ENCODE data around the gene KNTC1. TPM values are rescaled to one million over a fixed set of nuclear protein-coding genes. Genes with fewer than 3 reads are reported as not detected.

Gene KNTC1
- total RNA-seq, 2 experiments from 2014 or later = 170 to 195 TPM

DNA sequence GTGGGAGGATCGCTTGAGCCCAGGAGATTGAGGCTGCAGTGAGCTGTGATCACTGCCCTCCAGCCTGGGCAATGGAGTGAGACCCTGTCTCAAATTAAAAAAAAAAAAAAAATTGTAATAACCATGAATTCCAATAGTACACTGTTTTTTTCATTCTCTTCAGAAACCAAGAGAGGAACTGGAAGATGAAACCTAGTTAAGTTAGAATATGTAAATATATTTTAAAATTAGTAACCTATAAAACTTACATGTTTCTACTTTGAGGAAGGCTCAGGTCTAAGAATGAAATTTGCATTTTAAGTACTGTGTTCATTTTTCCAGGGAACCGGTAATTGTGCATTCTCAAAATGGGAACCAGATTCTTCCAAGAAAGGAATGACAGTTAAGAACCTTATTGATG, 18.8 kb downstream of the KNTC1 start:
- peaks cover 5% of the 10 kb centered on the region; the same call in 1 of the 2 replicates for H3K79me2 ChIP-seq (ENCODE audit: insufficient read depth, low read depth, low read length)
- H3K4me2 ChIP-seq (ENCODE audit: low read length) = peak overlapping the region; percentile 14; the same call in 1 of the 2 replicates
- no peak overlapping the region for H2AFZ ChIP-seq (ENCODE audit: low read length)
- ChIA-PET POLR2A (no interaction called here), CTCF (ENCODE audit: unreplicated experiment) (no interaction called here)
- peaks cover 20% of the 10 kb centered on the region for H3K4me1 ChIP-seq (ENCODE audit: insufficient read depth, low read length, poor library complexity, severe bottlenecking)
- no peaks in the 10 kb centered on the region for H4K20me1 ChIP-seq (ENCODE audit: insufficient read depth, low read length)
- intact Hi-C loops (cut with micrococcal nuclease; ENCODE audit: unreplicated experiment) = no loop called here
- no peak for TF ChIP-seq EZH2phosphoT487 (IDR thresholded peaks at IDR 0.05; ENCODE audit: borderline replicate concordance, low read depth, low read length)
- TF ChIP-seq, protein P1, sequence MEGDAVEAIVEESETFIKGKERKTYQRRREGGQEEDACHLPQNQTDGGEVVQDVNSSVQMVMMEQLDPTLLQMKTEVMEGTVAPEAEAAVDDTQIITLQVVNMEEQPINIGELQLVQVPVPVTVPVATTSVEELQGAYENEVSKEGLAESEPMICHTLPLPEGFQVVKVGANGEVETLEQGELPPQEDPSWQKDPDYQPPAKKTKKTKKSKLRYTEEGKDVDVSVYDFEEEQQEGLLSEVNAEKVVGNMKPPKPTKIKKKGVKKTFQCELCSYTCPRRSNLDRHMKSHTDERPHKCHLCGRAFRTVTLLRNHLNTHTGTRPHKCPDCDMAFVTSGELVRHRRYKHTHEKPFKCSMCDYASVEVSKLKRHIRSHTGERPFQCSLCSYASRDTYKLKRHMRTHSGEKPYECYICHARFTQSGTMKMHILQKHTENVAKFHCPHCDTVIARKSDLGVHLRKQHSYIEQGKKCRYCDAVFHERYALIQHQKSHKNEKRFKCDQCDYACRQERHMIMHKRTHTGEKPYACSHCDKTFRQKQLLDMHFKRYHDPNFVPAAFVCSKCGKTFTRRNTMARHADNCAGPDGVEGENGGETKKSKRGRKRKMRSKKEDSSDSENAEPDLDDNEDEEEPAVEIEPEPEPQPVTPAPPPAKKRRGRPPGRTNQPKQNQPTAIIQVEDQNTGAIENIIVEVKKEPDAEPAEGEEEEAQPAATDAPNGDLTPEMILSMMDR (conservative IDR thresholded peaks at IDR 0.05; ENCODE audit: low read length) = no peak
- H3K9me3 ChIP-seq (ENCODE audit: low read length) = no peaks in the 10 kb centered on the region
- BruUV-seq (replicated peaks) = no TSS peak
- H3K27ac ChIP-seq (ENCODE audit: low read depth, low read length, poor library complexity, severe bottlenecking) = no peak overlapping the region
- DNase-seq (ENCODE audit: low spot score) = no peak
- H3K4me3 ChIP-seq (ENCODE audit: low read depth, low read length, poor library complexity, severe bottlenecking) = no peak overlapping the region
- peaks cover 98% of the 10 kb centered on the region for H3K36me3 ChIP-seq (ENCODE audit: insufficient read depth, low read length)
- no peaks in the 10 kb centered on the region for H3K9me2 ChIP-seq (ENCODE audit: insufficient read depth, low read length)

GRCh38 chr12:122547330-122547729, 20.3 kb downstream of the KNTC1 start:
- POLR2A ChIA-PET = interaction anchor here (0.6 to 4.7 kb wide), 2 partner anchors 9 to 72 kb away, joined by 6 to 25 read pairs; no protein-coding TSS in a partner anchor

More at GRCh38 chr12:122547330-122547729, 20.3 kb downstream of the KNTC1 start:
- Histone ChIP-seq H3K4me2 (ENCODE audit: low read length) (no peak overlapping the region), H3K9me2 (ENCODE audit: insufficient read depth, low read length) (no peaks in the 10 kb centered on the region), H3K4me1 (ENCODE audit: insufficient read depth, low read length, poor library complexity, severe bottlenecking) (peaks cover 20% of the 10 kb centered on the region), H3K9me3 (ENCODE audit: low read length) (no peaks in the 10 kb centered on the region), H3K79me2 (ENCODE audit: insufficient read depth, low read depth, low read length) (peaks cover 5% of the 10 kb centered on the region; the same call in 1 of the 2 replicates), H3K27ac (ENCODE audit: low read depth, low read length, poor library complexity, severe bottlenecking) (no peak overlapping the region), H4K20me1 (ENCODE audit: insufficient read depth, low read length) (no peaks in the 10 kb centered on the region), H3K4me3 (ENCODE audit: low read depth, low read length, poor library complexity, severe bottlenecking) (no peak overlapping the region), H3K36me3 (ENCODE audit: insufficient read depth, low read length) (peaks cover 98% of the 10 kb centered on the region), H2AFZ (ENCODE audit: low read length) (no peak overlapping the region)
- intact Hi-C loops (cut with micrococcal nuclease; ENCODE audit: unreplicated experiment) = no loop called here
- BruUV-seq (replicated peaks) = no TSS peak
- DNase-seq (ENCODE audit: low spot score) = no peak
- CTCF ChIA-PET (ENCODE audit: unreplicated experiment) = no interaction called here
- TF ChIP-seq, protein P1 (conservative IDR thresholded peaks at IDR 0.05; ENCODE audit: low read length) = no peak
- no peak for TF ChIP-seq EZH2phosphoT487 (IDR thresholded peaks at IDR 0.05; ENCODE audit: borderline replicate concordance, low read depth, low read length)
